Neural crest cell (in vitro differentiated cells): ENCODE data around the gene FCHSD2. TPM values are rescaled to one million over a fixed set of nuclear protein-coding genes. Genes with fewer than 3 reads are reported as not detected.
A peak's percentile ranks its signal among the peaks of the same experiment; 100 is the strongest.

Source experiments
- DNase-seq: peaks from one replicate; pipeline ENCODE4 v3.0.0; 2021; ENCODE audit warnings: low read depth, mixed read lengths, low spot score
- H3K27ac Mint-ChIP-seq: one replicate; pipeline ENCODE4 v1.8.0; 2021; ENCODE audit warnings: mild to moderate bottlenecking, mixed read lengths; ENCODE audit not compliant: unreplicated experiment
- H3K27me3 Mint-ChIP-seq: 2 replicates; pipeline ENCODE4 v1.8.0; 2021; ENCODE audit warnings: low read depth, mild to moderate bottlenecking, mixed read lengths
- H3K36me3 Mint-ChIP-seq: 2 replicates; pipeline ENCODE4 v1.8.0; 2021; ENCODE audit warnings: low read depth, mild to moderate bottlenecking, mixed read lengths
- H3K4me1 Mint-ChIP-seq: 2 replicates; pipeline ENCODE4 v1.8.0; 2021; ENCODE audit warnings: mixed read lengths
- H3K4me3 Mint-ChIP-seq: one replicate; pipeline ENCODE4 v1.8.0; 2021; ENCODE audit warnings: mild to moderate bottlenecking, mixed read lengths
- H3K9me3 Mint-ChIP-seq: 2 replicates; pipeline ENCODE4 v1.8.0; 2021; ENCODE audit warnings: mixed read lengths
- CTCF ChIP-seq: fragments of 200-600 bp; sonication (generic); conservative IDR thresholded peaks from 2 replicates; pipeline ENCODE4 v1.5.0; 2021; ENCODE audit warnings: antibody characterized with exemption, mild to moderate bottlenecking
- total RNA-seq: library from RNA; stranded (reverse); gene quantifications from 2 replicates; pipeline ENCODE4 v1.2.1, GENCODE V29; 2021

The FCHSD2 gene
- total RNA-seq, 1 donor from 2014 or later, result 34.4 TPM

GRCh38 chr11:72836111-72836510 lies 306.0 kb downstream of the FCHSD2 start:
- no peak for DNase-seq
- Mint-ChIP-seq H3K27ac (no peak overlapping the region), H3K4me1 (peaks cover 9% of the 10 kb centered on the region), H3K36me3 (peaks cover 3% of the 10 kb centered on the region), H3K4me3 (no peak overlapping the region), H3K9me3 (no peaks in the 10 kb centered on the region), H3K27me3 (peaks cover 3% of the 10 kb centered on the region)
- no peak for TF ChIP-seq CTCF

- Mint-ChIP-seq H3K9me3 (no peaks in the 10 kb centered on the region), H3K27ac (no peak overlapping the region), H3K4me3 (no peak overlapping the region), H3K4me1 (peaks cover 9% of the 10 kb centered on the region), H3K36me3 (peaks cover 3% of the 10 kb centered on the region), H3K27me3 (peaks cover 3% of the 10 kb centered on the region)
- no peak for DNase-seq
- no peak for TF ChIP-seq CTCF
Measured at GRCh38 chr11:72834905-72835304, 307.2 kb downstream of the FCHSD2 start.

- Mint-ChIP-seq H3K4me3 (no peak overlapping the region), H3K27me3 (peaks cover 3% of the 10 kb centered on the region), H3K9me3 (no peaks in the 10 kb centered on the region), H3K36me3 (no peaks in the 10 kb centered on the region), H3K4me1 (peaks cover 9% of the 10 kb centered on the region), H3K27ac (no peak overlapping the region)
- DNase-seq, result no peak
- TF ChIP-seq CTCF, result no peak
Measured at GRCh38 chr11:72833811-72834493, 308.2 kb downstream of the FCHSD2 start.

- Mint-ChIP-seq H3K36me3 (no peaks in the 10 kb centered on the region), H3K4me3 (no peak overlapping the region), H3K4me1 (peaks cover 9% of the 10 kb centered on the region), H3K27ac (no peak overlapping the region), H3K27me3 (peaks cover 3% of the 10 kb centered on the region), H3K9me3 (no peaks in the 10 kb centered on the region)
- no peak for DNase-seq
- TF ChIP-seq CTCF, result no peak
Measured at GRCh38 chr11:72833083-72833733, 308.9 kb downstream of the FCHSD2 start.

- Mint-ChIP-seq H3K4me3 (no peak overlapping the region), H3K27ac (peak overlapping the region; percentile 83), H3K36me3 (no peaks in the 10 kb centered on the region), H3K27me3 (peaks cover 3% of the 10 kb centered on the region), H3K4me1 (peaks cover 9% of the 10 kb centered on the region), H3K9me3 (no peaks in the 10 kb centered on the region)
- no peak for TF ChIP-seq CTCF
- DNase-seq, result no peak
Measured at GRCh38 chr11:72832301-72833082, 309.6 kb downstream of the FCHSD2 start.
